AG09309 (cell line): ENCODE results near the gene CWC27.

Experiments
- DNase-seq: peaks from one replicate; pipeline ENCODE4 v3.0.0-alpha.2; 2010; ENCODE audit warnings: low read depth
- H3K4me3 ChIP-seq: 2 replicates; pipeline ENCODE4 v1.5.1; 2011; ENCODE audit warnings: mild to moderate bottlenecking, low read depth, low read length, moderate library complexity; ENCODE audit not compliant: control insufficient read depth
- TF ChIP-seq, protein P1 (sequence below): IDR thresholded peaks from 2 replicates; pipeline ENCODE4 v1.5.1; 2011; ENCODE audit warnings: mild to moderate bottlenecking, low read depth, low read length, inconsistent platforms; ENCODE audit not compliant: insufficient read depth, control insufficient read depth; ENCODE audit errors: missing control alignments

CWC27 gene

DNA sequence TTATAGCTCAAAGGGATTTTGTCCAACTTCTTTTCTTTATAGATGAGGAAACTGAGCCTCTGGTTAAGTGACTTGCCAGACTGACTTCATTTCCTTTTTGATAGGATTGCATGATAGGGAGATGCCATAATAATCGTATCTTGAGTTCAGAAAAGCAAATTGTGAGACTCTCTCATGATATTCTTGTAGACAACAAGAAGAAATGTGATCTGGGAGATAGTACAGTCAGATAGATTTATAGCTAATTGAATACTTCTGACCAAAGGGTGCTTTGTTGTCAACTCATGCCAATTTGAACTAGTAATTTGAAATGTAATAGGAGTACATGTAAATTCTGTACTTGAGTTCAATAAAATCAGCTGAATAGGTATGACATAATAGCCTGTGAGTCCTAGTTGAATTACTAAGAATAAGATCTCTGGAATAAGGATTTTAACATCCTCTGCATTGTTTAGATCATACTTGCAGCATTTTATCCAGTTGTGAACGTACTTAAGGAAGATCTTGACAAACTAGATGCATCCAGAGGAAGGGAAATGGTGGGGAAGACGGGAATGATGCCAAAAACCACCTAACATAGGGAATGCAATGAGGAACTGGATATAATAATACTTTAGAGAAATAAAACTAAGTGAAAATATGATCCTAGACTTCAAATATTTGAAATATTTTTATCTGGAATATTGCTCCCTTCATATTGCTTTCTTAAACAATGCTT lies 25.5 kb downstream of the CWC27 start:
- no peak for DNase-seq
- H3K4me3 ChIP-seq, result no peak overlapping the region
- TF ChIP-seq, protein P1, sequence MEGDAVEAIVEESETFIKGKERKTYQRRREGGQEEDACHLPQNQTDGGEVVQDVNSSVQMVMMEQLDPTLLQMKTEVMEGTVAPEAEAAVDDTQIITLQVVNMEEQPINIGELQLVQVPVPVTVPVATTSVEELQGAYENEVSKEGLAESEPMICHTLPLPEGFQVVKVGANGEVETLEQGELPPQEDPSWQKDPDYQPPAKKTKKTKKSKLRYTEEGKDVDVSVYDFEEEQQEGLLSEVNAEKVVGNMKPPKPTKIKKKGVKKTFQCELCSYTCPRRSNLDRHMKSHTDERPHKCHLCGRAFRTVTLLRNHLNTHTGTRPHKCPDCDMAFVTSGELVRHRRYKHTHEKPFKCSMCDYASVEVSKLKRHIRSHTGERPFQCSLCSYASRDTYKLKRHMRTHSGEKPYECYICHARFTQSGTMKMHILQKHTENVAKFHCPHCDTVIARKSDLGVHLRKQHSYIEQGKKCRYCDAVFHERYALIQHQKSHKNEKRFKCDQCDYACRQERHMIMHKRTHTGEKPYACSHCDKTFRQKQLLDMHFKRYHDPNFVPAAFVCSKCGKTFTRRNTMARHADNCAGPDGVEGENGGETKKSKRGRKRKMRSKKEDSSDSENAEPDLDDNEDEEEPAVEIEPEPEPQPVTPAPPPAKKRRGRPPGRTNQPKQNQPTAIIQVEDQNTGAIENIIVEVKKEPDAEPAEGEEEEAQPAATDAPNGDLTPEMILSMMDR, result no peak

DNA sequence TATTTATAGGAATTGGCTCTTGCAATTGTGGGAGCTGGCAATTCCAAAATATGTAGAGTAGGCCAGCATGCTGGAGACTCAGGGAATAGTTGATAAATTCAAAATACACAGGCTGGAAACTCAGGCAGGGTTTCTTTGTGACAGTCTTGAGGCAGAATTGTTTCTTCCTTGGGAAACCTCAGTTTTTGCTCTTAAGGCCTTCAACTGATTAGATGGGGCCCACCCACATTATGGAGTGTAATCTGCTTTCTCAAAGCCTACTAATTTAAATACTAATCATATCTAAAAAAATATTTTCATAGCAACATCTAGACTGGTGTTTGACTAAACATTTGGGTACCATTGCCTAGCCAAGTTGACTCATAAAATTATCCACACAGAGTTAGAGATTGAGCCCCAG lies 27.6 kb downstream of the CWC27 start:
- DNase-seq, result no peak
- TF ChIP-seq, protein P1, result no peak
- no peak overlapping the region for H3K4me3 ChIP-seq

DNA sequence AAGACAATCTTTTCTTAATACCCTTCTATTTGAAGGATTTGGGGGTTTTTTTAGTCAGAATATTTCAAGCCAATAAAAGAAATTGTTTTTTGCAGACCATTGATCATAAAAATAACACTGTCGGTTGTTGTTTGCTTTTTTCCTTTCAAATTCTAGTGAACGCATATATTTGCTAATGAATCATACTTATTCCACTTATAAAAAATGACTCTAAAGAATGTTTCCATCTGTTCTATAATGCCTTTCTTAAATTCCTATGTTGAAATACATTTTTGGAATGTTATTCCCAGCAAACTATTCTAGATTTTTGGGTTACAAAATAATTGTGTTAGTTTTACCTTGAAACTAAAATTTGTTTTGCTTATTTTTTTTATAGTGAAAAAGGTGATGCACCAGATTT lies 32.2 kb downstream of the CWC27 start:
- no peak overlapping the region for H3K4me3 ChIP-seq
- DNase-seq, result no peak
- TF ChIP-seq, protein P1, result no peak

- TF ChIP-seq, protein P1, result no peak
- no peak overlapping the region for H3K4me3 ChIP-seq
- DNase-seq, result no peak
Measured at GRCh38 chr5:64806537-64806936, 37.8 kb downstream of the CWC27 start.

DNA sequence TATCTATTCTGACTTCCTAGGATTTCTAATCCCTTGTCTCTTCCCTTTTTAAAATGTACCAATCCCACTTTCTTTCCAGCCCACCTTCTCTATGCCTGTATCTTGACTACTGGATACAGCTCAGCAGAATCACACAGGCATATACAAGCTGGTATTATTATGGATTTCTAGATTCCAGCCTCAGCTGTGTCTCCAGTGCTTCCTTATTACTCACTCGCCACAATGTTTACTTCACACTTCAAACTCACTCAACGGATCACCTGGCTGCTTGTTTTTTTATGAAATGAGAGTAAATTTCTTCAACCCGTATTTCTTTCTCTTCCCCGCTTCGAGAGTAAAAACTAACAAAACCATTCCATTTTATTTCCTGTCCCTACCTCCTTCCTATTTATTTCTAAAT lies 38.8 kb downstream of the CWC27 start:
- TF ChIP-seq, protein P1, result no peak
- H3K4me3 ChIP-seq, result no peak overlapping the region
- no peak for DNase-seq

DNA sequence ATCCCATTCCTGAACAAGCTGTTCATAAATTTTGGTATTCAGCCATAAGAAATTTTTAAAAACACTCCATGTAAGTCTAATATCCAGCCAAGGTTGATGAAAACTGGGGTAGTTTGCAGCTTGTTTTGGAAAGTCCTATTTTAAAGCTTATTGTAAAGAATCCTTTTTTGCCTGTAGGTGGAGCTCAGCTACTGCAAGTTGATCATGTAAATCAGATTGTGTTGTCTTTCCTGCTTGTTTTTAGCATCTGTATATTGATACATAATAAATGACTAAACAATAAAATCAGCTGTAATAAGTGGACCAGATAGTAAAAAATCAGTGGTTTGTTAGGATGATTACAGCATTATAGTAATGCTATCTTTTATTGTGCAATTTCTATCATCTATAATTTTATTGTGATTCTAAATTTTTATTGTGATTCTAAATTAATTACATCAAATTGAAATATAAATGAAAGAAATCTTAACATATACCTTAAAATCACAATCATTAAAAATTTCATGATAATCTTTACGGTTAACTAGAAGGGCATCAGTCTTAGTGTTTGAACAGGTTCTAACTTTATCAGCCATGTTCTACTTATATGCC lies 42.4 kb downstream of the CWC27 start:
- TF ChIP-seq, protein P1, result peak; percentile 67
- H3K4me3 ChIP-seq, result no peak overlapping the region
- peak; percentile 40 for DNase-seq

- DNase-seq, result no peak
- TF ChIP-seq, protein P1, result no peak
- no peak overlapping the region for H3K4me3 ChIP-seq
Measured at GRCh38 chr5:64814073-64814472, 45.3 kb downstream of the CWC27 start.
